ENCODE measurements around the gene LGALS16. TPM values are rescaled to one million over a fixed set of nuclear protein-coding genes. Genes with fewer than 3 reads are reported as not detected.

Gene LGALS16
- polyA plus RNA-seq, 1 donor from 2014 or later = not detected

- Histone ChIP-seq H2AFZ (ENCODE audit: low read depth, low read length) (no peak overlapping the region), H3K9me2 (ENCODE audit: insufficient read depth, low read length) (no peaks in the 10 kb centered on the region), H3K36me3 (ENCODE audit: insufficient read depth, low read length) (no peaks in the 10 kb centered on the region), H3K9me3 (ENCODE audit: low read length) (no peaks in the 10 kb centered on the region), H4K20me1 (ENCODE audit: insufficient read depth) (no peaks in the 10 kb centered on the region), H3K27me3 (ENCODE audit: insufficient read depth, low read depth, low read length) (no peaks in the 10 kb centered on the region), H3K4me3 (ENCODE audit: low read length) (no peak overlapping the region), H3K9ac (ENCODE audit: low read length) (no peak overlapping the region), H3K27ac (ENCODE audit: low read length) (no peak overlapping the region), H3K4me2 (ENCODE audit: low read length) (no peak overlapping the region), H3K79me2 (replicated peaks; ENCODE audit: insufficient read depth, low read length) (no peaks in the 10 kb centered on the region), H3F3A (ENCODE audit: insufficient read depth, low read length, poor library complexity, severe bottlenecking) (no peaks in the 10 kb centered on the region)
- TF ChIP-seq RAD21 (conservative IDR thresholded peaks at IDR 0.05) (no peak), EP300 (conservative IDR thresholded peaks at IDR 0.05; ENCODE audit: poor library complexity, severe bottlenecking) (no peak)
- TF ChIP-seq, protein P1, sequence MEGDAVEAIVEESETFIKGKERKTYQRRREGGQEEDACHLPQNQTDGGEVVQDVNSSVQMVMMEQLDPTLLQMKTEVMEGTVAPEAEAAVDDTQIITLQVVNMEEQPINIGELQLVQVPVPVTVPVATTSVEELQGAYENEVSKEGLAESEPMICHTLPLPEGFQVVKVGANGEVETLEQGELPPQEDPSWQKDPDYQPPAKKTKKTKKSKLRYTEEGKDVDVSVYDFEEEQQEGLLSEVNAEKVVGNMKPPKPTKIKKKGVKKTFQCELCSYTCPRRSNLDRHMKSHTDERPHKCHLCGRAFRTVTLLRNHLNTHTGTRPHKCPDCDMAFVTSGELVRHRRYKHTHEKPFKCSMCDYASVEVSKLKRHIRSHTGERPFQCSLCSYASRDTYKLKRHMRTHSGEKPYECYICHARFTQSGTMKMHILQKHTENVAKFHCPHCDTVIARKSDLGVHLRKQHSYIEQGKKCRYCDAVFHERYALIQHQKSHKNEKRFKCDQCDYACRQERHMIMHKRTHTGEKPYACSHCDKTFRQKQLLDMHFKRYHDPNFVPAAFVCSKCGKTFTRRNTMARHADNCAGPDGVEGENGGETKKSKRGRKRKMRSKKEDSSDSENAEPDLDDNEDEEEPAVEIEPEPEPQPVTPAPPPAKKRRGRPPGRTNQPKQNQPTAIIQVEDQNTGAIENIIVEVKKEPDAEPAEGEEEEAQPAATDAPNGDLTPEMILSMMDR (IDR thresholded peaks at IDR 0.05; ENCODE audit: poor library complexity, severe bottlenecking) = no peak
These were observed 24.5 kb upstream of the LGALS16 start for GRCh38 chr19:39631178-39631577.

- no peak overlapping the region for H3K4me3 ChIP-seq (ENCODE audit: low read length)
- H3F3A ChIP-seq (ENCODE audit: insufficient read depth, low read length, poor library complexity, severe bottlenecking) = no peaks in the 10 kb centered on the region
- H3K4me2 ChIP-seq (ENCODE audit: low read length) = no peak overlapping the region
- no peak overlapping the region for H3K27ac ChIP-seq (ENCODE audit: low read length)
- H2AFZ ChIP-seq (ENCODE audit: low read depth, low read length) = no peak overlapping the region
- H3K36me3 ChIP-seq (ENCODE audit: insufficient read depth, low read length) = no peaks in the 10 kb centered on the region
- TF ChIP-seq RAD21 (conservative IDR thresholded peaks at IDR 0.05) = no peak
- no peak for TF ChIP-seq SMC3 (conservative IDR thresholded peaks at IDR 0.05; ENCODE audit: poor library complexity)
- TF ChIP-seq, protein P1 (IDR thresholded peaks at IDR 0.05; ENCODE audit: poor library complexity, severe bottlenecking) = no peak
- no peak for TF ChIP-seq POLR2AphosphoS5 (IDR thresholded peaks at IDR 0.05)
- no peak for TF ChIP-seq TAF1 (IDR thresholded peaks at IDR 0.05; ENCODE audit: low read depth)
- TF ChIP-seq EP300 (conservative IDR thresholded peaks at IDR 0.05; ENCODE audit: poor library complexity, severe bottlenecking) = no peak
- TF ChIP-seq EZH2 (IDR thresholded peaks at IDR 0.05; ENCODE audit: borderline replicate concordance, insufficient read depth, low read length, poor library complexity, severe bottlenecking) = no peak
- no peak for TF ChIP-seq REST (IDR thresholded peaks at IDR 0.05; ENCODE audit: borderline replicate concordance)
- TF ChIP-seq MXI1 (conservative IDR thresholded peaks at IDR 0.05; ENCODE audit: poor library complexity, severe bottlenecking) = no peak
- no peaks in the 10 kb centered on the region for H3K27me3 ChIP-seq (ENCODE audit: insufficient read depth, low read depth, low read length)
- H3K79me2 ChIP-seq (replicated peaks; ENCODE audit: insufficient read depth, low read length) = no peaks in the 10 kb centered on the region
- no peaks in the 10 kb centered on the region for H3K9me3 ChIP-seq (ENCODE audit: low read length)
- no peaks in the 10 kb centered on the region for H3K9me2 ChIP-seq (ENCODE audit: insufficient read depth, low read length)
- H4K20me1 ChIP-seq (ENCODE audit: insufficient read depth) = no peaks in the 10 kb centered on the region
- H3K9ac ChIP-seq (ENCODE audit: low read length) = no peak overlapping the region
These were observed 24.1 kb upstream of the LGALS16 start for GRCh38 chr19:39631626-39632025.

Measured in neural cell (in vitro differentiated cells).